Measurements from ENCODE around the gene TCTN2. TPM values are rescaled to one million over a fixed set of nuclear protein-coding genes. Genes with fewer than 3 reads are reported as not detected.

The TCTN2 gene
- total and polyA plus RNA-seq, 10 of the 15 experiments (the other 5 are each of a cell fraction or from before 2014, with no cell fraction given), result 0.55 to 5.5 (median 3.3) TPM

DNA sequence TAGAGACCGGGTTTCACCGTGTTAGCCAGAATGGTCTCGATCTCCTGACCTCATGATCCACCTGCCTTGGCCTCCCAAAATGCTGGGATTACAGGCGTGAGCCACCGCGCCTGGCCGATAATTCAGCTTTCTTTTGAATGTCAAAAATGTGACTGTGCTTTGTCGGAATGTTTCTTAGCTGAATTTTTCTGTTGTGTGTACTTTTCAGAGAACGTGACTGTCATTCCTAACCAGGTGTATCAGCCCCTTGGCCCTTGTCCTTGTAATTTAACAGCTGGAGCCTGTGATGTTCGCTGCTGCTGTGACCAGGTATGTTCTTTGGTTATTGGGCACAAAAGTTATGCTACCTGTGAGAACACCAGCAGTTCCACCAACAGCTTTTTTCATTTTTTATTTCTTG lies 8.1 kb downstream of the TCTN2 start:
- H3K27ac ChIP-seq (ENCODE audit: control insufficient read depth, insufficient read depth), result no peak overlapping the region
- peaks cover 13% of the 10 kb centered on the region for H3K4me1 ChIP-seq (ENCODE audit: control insufficient read depth, insufficient read depth, low read length)
- H3K4me3 ChIP-seq, result no peak overlapping the region
- SMC1A ChIA-PET (ENCODE audit: uncharacterized antibody, unreplicated experiment), result interaction anchor here (1.2 to 1.3 kb wide), 2 partner anchors 8 to 36 kb away, joined by 3 read pairs; no protein-coding TSS in a partner anchor
- intact Hi-C loops (cut with micrococcal nuclease; ENCODE audit: unreplicated experiment), result no loop called here
- RAD21 ChIA-PET (ENCODE audit: unreplicated experiment), result interaction anchor here (1.2 kb wide), 1 partner anchor 24 kb away, joined by 3 read pairs; no protein-coding TSS in a partner anchor
- DNase-seq (ENCODE audit: low read depth, low spot score) (no peak), FAIRE-seq (no peak), ATAC-seq (no peak)
- no peaks in the 10 kb centered on the region for H3K36me3 ChIP-seq (ENCODE audit: control insufficient read depth in 2 of 2, insufficient read depth in 2 of 2, low read length in 1 of 2)
- H3K9me3 ChIP-seq (replicated peaks; ENCODE audit: control insufficient read depth, insufficient read depth, low read length), result no peaks in the 10 kb centered on the region
- no peaks in the 10 kb centered on the region for H3K27me3 ChIP-seq (replicated peaks in 1 of 2; ENCODE audit: control insufficient read depth in 2 of 2, insufficient read depth in 2 of 2, low read length in 1 of 2)
- H3K4me2 ChIP-seq (ENCODE audit: control insufficient read depth, insufficient read depth), result no peak overlapping the region
- no peaks in the 10 kb centered on the region for H3K79me2 ChIP-seq (ENCODE audit: control insufficient read depth, insufficient read depth, low read length)
- TF ChIP-seq SUPT20H (IDR thresholded peaks at IDR 0.05; ENCODE audit: borderline replicate concordance, control insufficient read depth, low read depth, low read length) (no peak), IKZF1 (conservative IDR thresholded peaks at IDR 0.05) (no peak), ASH2L (IDR thresholded peaks at IDR 0.05; ENCODE audit: borderline replicate concordance, low read depth) (no peak), NRF1 (conservative IDR thresholded peaks at IDR 0.05; ENCODE audit: low read depth, low read length) (no peak), JUNB (IDR thresholded peaks at IDR 0.05) (no peak), ZBTB4 (CRISPR knock-in tag; IDR thresholded peaks at IDR 0.05) (no peak), TCF7 (IDR thresholded peaks at IDR 0.05; ENCODE audit: borderline replicate concordance) (no peak), RAD21 (IDR thresholded peaks at IDR 0.05; ENCODE audit: insufficient read depth, low read depth, low read length) (no peak)
- TF ChIP-seq, protein P1, sequence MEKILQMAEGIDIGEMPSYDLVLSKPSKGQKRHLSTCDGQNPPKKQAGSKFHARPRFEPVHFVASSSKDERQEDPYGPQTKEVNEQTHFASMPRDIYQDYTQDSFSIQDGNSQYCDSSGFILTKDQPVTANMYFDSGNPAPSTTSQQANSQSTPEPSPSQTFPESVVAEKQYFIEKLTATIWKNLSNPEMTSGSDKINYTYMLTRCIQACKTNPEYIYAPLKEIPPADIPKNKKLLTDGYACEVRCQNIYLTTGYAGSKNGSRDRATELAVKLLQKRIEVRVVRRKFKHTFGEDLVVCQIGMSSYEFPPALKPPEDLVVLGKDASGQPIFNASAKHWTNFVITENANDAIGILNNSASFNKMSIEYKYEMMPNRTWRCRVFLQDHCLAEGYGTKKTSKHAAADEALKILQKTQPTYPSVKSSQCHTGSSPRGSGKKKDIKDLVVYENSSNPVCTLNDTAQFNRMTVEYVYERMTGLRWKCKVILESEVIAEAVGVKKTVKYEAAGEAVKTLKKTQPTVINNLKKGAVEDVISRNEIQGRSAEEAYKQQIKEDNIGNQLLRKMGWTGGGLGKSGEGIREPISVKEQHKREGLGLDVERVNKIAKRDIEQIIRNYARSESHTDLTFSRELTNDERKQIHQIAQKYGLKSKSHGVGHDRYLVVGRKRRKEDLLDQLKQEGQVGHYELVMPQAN (conservative IDR thresholded peaks at IDR 0.05), result no peak
- TF ChIP-seq, protein P2, sequence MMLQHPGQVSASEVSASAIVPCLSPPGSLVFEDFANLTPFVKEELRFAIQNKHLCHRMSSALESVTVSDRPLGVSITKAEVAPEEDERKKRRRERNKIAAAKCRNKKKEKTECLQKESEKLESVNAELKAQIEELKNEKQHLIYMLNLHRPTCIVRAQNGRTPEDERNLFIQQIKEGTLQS (IDR thresholded peaks at IDR 0.05; ENCODE audit: borderline replicate concordance, extremely low read depth, low read depth, low read length), result no peak
- no peak overlapping the region for H2AFZ ChIP-seq (ENCODE audit: control insufficient read depth, low read depth, low read length)
- WGBS (ENCODE audit: insufficient coverage, insufficient replicate concordance, low lambda C conversion rate, missing lambda C conversion rate), result over 99% methylated on average over 10 of the region's 10 CpGs
- in situ Hi-C loops (cut with MboI), result no loop called here
- CTCF ChIA-PET, result interaction anchor here (1.0 kb wide), 1 partner anchor 15 kb away, joined by 3 read pairs; no protein-coding TSS in a partner anchor
- H4K20me1 ChIP-seq (ENCODE audit: control insufficient read depth, insufficient read depth), result no peaks in the 10 kb centered on the region
- BruUV-seq (replicated peaks), result no TSS peak
- no peak overlapping the region for H3K9ac ChIP-seq (ENCODE audit: control insufficient read depth, insufficient read depth, low read length)
- POLR2A ChIA-PET, result interaction anchor here (0.6 to 1.4 kb wide), 2 partner anchors 22 to 713 kb away, joined by 3 read pairs; partner anchors contain the start of gene ABCB9
